ENCODE data around the gene LRRC2.
"Not testable (repeated sequence)": the region's sequence is repeated elsewhere in the genome, so short reads cannot be mapped to it uniquely, and the experiment has no call there.

LRRC2 gene

DNA sequence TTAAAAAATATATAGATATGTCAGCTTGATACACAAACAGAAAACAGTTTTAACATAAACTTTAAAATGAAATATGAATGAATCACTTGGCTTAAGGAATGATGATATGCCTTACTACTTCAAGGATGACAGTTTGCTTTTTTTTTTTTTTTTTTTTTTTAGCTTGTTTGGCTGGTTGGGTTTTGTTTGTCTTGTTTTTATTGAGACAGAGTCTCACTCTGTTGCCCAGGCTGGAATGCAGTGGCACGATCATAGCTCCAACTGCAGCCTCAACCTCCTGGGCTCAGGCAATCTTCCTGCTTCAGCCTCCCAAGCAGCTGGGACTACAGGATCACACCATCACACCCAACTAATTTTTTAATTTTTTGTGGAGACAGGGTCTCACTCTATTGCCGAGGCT lies 14.5 kb downstream of the LRRC2 start:
- no peak for DNase-seq

DNA sequence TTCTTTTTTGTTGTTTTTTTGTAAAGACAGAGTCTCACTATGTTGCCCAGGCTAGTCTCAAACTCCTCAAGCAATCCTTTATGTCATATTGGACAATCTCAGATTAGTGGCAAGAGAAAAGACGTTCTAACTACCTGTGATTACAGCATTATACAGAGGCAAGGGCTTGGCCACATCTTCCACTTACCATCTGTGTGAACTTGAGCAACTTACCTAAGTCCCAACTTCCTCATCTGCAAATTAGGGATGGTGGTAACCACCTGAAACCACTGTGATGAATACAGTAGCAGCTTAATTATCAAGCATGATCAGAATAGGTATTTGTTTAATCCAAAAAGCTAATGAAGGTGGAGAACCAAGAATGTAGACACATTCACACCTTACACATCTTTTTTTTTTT lies 16.1 kb downstream of the LRRC2 start:
- no peak for DNase-seq

DNA sequence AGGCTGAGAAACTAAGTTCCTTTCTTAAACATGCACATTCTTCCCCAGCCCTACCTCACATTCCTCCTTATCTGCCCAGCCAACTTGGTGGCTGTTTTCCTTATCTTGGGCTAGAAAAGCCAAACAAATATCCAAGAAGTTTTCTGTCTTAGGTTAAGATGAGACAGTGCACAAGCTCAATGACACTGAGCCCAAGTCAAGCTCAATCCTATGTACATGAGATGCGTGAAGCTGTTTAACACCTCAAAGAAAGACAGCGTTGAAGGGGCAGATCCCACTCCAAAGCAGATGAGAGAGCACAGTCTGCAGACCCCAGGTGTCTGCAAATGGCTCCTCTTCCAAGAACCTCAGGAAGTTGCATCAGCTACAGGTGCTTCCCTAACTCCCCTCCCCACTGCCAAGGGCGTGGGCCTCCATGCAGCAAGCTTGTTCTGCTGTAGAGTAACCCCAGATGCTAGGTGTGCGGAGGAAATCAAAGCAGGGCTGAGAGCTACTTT lies 16.6 kb downstream of the LRRC2 start:
- no peak for DNase-seq

DNA sequence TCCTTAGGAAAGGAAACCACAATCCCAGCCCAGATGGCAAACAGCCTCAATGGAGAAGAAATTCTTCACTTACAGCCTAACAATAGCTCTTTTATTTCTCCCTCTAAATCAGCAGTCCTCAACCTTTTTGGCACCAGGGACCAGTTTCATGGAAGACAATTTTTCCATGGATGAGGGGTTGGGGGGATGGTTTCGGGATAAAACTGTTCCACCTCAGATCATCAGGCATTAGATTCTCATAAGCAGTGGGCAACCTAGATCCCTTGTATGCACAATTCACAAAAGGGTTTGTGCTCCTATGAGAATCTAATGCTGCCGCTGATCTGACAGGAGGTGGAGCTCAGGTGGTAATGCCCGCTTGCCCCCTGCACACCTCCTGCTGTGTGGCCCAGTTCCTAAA lies 17.5 kb downstream of the LRRC2 start:
- DNase-seq = not testable (repeated sequence)

DNA sequence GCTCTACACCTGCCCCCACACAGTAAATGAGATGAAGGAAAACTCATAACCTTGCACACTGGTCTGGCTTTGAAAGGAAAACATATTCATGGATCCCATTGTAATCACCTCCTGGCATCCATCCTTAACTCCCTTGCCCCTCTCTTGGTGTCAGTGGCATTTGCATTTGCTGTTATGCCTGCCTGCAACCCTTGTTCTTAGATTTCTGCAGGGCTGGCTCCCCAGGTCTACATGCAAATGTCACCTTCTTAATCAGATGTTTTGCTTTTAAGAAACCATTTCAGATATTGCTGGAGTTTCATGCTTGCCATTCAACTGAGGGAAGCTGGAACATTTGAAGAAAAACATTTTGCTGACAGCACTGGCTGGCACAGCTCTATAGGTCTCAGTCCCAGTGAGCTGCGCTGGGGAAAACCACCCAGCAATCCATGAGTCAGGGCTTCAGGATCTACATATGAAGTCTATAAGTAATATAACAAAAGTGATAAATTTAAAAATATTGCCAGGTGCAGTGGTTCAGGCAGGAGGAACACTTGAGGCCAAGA lies 19.1 kb downstream of the LRRC2 start:
- no peak for DNase-seq

DNA sequence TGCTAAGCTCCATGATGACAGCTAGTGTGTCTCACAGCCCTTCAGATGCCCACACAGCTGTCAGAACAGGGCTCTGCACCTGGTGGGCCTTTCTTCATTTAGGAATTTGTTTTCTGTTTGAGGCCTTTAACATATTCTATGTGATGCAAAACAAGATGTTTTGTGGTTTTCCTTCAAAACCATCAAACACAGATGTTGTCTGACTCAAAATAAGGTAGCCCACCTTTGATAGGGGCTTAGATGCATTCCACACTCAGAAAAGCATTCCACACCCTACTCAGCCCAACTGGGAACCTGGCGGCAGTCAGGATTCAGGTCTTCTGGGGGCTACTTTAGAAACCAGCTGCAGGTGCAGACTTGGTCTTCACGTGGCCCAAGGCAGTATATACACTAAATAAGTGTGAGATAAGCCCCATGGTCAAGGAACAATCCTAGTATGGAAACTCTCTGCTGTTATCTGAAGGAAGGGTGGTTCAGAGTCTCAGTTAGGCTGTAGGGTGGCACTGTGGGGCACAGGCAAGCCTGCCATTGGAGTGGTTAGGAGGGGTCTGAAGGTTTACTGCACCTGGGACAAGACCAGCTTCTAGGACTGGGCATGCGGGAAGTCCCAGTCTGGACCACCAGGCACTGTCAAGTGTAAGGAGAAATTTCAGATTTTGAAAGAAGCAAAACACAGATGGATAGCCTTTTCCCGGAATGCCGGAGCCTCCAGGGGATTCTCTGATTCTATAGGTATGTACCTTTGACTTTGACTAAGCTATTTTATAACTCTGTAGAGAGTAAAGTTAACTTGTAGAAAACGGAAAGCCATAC lies 20.1 kb downstream of the LRRC2 start:
- DNase-seq = no peak

DNA sequence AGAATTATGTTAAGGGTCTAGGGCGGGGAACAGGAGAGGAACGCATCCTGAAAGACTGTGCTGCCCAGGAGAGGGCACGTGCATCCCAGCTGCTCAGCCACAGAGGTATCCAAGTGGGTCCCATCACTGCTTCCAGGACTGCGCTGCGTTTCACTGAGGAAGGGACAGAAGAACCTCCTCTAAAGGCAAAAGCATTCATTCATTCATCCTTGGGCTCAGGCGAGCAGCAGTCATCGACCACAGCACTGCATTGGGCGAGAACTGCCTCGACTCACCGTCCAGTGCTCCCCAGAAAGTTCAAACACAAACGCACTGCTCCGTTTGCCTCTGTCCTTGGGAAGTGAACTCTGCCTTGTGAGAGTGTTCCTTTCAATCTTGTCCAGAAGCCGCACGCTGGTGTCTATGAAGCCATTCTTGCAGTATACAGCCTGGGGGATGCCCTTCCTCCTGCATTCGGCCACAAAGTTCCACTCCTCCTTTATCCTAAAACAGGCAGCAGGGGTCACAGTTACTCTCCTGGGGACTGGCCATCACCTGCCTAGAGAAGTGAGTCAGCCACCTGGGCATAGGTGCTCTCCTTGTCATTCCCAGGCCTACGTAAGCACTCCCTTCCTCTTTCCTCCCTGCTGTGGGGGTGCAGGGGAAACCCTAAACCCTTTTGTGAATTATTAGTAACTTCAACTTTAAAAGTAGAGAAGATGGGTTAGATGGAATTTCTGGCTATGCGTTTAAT lies 21.2 kb downstream of the LRRC2 start:
- DNase-seq = no peak

DNA sequence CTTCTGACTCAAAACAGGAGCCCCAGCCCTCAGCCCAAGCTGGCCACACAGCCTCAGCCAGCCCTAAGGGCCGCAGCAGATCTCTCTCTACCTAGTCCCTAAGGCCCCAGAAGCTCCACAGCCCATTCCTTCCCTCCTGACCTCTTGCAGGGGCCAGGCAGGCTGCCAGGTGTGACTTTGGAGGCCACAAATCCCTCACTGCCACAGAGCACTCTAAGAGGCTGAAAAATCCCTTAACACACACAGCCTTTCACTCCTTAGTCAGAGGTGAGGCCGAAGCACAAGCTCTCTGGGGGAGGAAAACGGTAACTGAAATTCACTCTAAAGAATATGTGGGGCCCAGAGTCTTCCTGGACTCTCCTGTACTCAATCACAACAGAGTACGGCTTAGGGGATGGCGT lies 23.3 kb downstream of the LRRC2 start:
- DNase-seq = no peak

DNA sequence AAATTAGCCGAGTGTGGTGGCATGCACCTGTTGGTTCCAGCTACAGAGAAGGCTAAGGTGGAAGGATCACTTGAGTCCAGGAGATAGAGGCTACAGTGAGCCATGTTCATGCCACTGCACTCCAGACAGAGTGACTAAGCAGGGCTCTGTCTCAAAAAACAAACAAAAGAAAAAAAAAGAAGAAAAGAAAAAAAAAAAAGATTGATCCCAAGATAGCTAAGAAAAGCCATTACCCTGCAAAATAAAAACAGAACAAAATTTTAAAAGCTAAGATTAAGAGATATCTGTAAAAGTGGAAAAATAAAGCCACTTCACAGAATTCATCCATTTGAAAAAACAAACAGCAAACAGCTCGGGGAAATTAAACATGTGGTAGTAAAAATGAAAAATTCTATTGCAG lies 23.8 kb downstream of the LRRC2 start:
- no peak for DNase-seq

DNA sequence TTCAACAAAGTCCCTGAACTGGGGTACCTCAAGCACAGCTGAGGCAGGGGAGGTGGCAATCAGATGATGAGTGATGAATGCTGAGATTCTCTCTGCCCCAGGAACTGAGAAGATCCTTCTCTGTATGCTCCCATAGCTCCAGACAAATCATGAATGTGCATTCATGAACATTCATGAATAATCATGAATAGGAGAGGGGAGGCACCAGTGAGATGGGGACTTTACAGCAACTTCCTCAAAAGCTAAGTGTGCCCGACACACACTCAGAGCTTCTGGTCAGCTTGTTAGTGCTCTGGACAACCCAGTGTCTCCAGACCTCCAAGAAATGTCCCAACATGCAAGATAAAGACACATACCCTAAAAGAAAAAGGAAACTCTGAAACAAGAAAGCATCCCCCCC lies 24.3 kb downstream of the LRRC2 start:
- DNase-seq = no peak

DNA sequence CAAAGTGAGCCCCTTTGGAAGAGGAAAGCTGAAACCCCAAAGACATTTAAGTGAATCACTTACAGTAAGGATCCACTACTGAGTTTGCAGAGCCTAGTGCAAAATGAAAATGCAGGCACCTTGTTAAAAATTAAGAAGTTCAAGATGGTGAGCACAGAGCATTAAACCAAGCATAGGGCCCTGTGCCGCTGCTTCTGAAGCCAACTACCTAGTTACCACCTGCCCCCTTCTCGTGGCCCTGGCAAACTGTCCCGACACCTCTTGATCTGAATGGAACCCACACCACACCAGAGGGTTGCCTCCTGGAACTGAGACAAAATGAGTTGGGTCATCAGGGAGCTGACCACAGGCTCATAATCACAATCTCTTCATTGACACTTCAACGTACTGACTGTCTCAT lies 25.6 kb downstream of the LRRC2 start:
- no peak for DNase-seq

DNA sequence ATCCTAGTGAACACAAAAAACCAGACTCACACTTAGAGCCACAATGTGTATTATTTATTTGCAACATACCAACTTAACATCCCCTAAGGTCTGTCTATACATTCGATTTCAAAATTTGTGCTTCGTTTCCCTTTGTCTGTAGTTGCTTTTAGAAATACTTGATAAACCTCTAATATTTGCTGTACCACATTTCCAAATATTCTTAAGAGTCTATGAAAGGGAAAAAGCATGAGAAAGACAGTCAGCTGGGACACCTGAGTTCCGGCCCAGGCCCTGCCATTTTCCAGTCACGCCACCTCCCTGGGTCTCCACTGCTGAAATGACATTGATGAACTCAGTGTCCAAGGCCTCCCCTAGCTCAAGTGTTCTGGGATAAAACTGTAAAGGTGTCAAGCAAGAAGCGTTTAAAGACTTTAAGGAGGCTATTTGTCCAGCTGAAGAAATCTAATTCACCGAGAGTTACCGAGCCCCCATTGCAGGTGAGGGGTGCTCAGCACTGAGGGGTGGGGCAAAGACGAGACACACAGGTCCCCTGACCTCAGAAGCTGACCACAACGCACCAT lies 26.6 kb downstream of the LRRC2 start:
- no peak for DNase-seq

DNA sequence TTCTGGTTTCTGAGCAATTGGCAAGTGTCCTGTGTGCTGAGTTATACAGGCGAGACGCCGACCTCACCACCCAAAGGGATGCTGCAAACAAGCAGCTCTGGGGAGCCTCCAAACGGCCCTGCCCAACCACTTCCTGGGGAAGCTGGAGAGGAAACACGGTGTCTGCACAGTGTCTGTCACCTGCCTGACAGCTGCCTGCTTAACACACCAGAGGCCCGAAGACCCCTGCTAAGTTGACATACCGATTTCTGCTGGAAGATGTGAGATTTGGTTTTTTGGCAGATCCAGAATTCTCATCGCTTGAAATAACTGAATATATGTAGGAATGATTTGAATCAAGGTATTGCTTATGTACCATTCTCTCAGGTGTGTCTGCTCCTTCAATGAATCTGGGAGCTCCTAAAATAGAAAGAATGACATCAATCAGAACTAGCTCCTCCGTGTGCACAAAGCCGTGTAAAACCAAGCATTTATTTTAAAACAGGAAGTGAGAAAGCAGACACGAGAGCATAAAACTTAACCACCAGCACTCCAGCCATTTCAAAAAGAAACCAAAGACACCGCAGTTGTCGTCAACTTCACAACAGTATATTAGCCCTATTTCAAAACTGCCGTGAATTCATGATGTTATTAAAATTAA lies 27.2 kb downstream of the LRRC2 start:
- peak; percentile 94 for DNase-seq

DNA sequence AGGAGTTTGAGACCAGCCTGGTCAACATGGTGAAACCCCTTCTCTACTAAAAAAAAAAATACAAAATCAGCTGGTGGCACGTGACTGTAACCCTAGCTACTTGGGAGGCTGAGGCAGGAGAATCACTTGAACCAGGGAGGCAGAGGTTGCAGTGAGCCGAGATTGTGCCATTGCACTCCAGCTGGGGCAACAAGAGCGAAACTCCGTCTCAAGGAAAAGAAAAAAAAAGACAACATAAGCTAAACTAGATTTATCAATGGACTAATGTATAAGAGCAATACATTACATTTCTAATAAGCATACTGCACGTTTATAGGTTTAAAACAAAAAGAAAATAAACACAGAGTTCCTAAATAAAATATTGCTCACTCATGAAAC lies 27.7 kb downstream of the LRRC2 start:
- DNase-seq = not testable (repeated sequence)

DNA sequence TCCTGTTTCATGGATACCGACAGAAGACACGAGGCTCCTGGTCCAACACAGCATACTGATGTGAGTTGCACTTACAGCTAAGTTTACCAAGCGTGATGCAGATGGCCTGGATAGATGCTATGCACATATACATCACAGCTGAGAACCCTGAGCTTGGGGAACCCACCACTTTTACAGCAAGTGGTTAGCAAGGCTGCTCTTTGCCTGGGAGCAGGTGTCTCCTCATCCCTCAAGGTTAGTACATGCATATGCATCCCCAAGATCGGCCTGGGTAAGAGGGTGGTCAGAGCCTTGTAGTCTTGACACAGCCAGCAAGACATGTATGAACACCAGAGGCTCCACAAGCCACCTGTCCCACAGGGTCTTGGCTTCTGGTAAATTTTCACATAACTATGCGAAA lies 28.3 kb downstream of the LRRC2 start:
- no peak for DNase-seq

DNA sequence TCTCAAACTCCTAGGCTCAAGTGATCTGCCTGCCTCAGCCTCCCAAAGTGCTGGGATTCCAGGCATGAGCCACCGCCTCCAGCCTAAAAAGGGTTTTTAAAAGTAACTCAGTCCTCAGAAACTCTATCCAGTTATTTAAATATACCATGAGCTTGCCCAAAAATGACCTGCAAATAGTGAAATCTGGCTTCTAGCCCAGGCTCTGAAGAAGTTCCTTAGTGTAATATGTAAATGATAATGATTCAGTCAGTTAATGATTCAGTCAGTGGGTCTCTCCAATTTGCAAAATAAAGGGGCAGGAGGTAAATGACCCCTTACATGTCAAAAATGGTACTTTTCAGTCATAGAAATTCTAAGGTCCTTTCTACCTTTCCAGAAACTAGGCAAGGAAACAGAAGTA lies 28.8 kb downstream of the LRRC2 start:
- DNase-seq = no peak

DNA sequence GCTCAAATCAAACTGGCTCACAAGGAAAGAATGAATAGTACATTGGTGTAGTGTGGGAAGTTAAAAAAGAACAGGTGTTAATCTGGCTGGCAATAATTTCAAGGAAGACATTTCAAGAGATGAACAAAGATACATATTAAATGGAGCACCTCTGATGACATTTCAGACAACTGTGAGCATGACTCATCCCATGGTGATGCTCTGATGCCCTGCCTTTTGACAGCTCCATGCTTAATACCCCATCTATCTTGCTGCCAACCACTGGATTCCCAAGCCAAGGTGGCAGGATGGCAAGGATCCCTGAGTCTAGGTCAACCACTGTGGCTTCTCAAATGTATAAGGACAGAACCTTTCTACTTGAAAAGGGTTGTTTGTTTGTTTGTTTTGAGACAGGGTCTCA lies 29.3 kb downstream of the LRRC2 start:
- DNase-seq = no peak

DNA sequence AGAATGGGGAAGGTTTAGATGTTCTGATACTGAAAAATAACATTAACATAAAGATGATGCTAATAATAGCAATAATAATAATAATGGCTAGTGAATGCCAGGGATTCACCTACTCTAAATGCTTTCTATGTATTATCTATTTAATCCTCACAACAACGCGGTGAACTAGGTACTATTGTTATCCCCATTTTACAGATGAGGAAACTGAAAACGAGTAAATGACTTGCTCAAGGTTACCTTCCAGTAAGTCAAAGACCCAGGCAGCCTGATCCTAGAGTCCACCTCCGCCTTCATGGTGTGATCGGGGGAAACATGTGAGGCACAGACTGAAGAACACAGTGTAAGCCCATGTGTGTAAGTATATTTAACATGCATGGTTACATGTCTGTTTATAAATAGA lies 30.4 kb downstream of the LRRC2 start:
- DNase-seq = no peak

DNA sequence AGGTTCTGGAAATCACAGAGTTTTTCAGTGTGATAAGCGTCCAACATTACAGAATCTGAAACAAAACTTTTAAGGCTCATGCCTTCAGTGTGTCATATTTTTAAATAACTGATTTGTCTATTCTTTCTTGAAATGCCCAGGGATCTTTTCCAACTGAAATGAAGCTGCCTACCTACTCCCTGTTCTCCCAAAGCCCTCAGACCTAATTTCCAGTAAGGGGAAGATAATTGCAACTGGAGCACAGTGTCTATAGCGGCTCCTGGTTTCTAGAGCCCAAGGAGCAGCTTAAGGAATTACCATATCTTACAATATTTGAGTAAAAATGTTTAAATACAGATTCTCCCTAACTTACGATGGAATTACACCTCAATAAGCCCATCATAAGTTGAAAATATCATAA lies 33.0 kb downstream of the LRRC2 start:
- DNase-seq = no peak

DNA sequence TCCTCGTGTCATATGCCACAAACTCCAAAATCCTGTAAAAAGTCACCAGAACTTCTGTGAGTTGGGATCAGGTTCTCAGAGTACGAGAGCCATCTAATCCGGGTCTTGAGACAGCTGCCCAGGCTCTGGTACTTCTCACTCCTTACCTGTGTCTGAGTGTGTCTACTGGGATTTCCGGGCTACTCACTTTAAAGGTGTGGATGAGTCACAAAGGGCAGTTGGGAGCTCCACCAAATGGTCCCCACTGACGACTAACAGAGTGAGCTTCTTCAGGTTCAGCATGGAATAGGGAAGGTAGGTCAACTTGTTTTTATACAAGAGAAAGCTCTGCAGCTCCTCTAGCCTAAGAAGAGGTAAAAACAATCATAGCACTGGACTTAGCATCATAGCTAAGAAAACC lies 38.9 kb downstream of the LRRC2 start:
- DNase-seq = no peak

DNA sequence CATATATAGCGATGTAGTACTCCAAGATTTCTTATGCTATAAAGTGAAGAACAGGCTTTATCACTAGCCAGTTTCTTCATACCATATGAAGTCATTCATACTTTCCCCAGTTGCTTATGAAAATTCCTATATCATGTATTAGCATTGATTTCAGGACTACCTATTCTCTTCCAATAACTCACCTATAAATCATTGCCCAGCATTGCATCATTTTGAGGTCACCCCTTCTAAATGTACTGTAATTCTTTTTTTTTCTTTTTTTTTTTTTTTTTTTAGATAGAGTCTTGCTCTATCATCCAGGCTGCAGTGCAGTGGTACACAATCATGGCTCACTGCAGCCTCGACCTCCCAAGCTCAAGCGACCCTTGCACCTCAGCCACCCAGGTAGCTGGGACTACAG lies 41.3 kb downstream of the LRRC2 start:
- DNase-seq = no peak

DNA sequence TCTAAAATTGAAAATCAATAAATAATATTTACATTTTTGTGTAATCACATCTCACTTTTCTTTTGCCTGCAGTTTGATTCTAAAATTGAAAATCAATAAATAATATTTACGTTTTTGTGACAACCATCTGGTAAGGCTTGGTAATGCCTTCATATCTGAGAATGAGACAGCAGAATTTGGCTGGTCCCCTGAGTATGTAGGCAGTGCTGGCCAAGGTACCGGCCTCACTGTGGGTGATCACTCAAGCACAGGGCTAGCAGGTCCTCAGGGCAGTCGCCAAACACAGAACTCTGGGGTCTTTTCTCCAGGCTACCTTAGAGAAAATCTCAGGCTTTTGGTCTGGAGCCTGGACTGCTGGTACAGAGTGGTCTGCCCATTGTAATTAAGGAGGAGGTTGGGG lies 42.1 kb downstream of the LRRC2 start:
- no peak for DNase-seq

DNA sequence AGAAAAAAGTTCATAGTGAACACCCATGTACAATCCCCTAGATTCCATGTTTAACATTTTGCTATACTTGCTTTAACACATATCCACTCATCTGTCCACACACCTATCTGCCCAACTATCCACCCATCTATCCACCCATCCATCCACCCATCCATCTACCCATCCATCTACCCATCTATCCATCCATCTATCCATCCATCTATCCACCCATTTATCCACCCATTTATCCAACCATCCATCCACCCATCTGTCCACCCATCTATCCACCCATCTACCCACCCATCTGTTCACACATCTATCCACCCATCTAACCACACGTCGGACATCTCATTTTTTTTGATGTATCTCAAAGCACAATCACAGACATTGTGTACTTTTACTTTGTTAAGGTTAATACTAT lies 42.5 kb downstream of the LRRC2 start:
- DNase-seq = no peak
